GM21360 (cell line): Measurements from ENCODE around the gene RNASEH2B.

Experiments
- ATAC-seq: cut with Tn5 transposase; IDR thresholded peaks from one replicate; pipeline ENCODE4 v1.9.1; 2021; ENCODE audit warnings: mild to moderate bottlenecking, moderate library complexity; ENCODE audit not compliant: unreplicated experiment

The RNASEH2B gene

GRCh38 chr13:50993934-50994333, 84.3 kb downstream of the RNASEH2B start:
- no peak for ATAC-seq

GRCh38 chr13:50994651-50995050, 85.1 kb downstream of the RNASEH2B start:
- ATAC-seq = no peak

GRCh38 chr13:50995854-50996253, 86.3 kb downstream of the RNASEH2B start:
- ATAC-seq = no peak

- no peak for ATAC-seq
Measured at GRCh38 chr13:50998326-50998725, 88.7 kb downstream of the RNASEH2B start.

- no peak for ATAC-seq
Measured at GRCh38 chr13:50999641-51000040, 90.0 kb downstream of the RNASEH2B start.

GRCh38 chr13:51000061-51000460, 90.5 kb downstream of the RNASEH2B start:
- no peak for ATAC-seq

- no peak for ATAC-seq
Measured at GRCh38 chr13:51000571-51001260, 91.1 kb downstream of the RNASEH2B start.

- no peak for ATAC-seq
Measured at GRCh38 chr13:51001335-51001734, 91.7 kb downstream of the RNASEH2B start.

- no peak for ATAC-seq
Measured at GRCh38 chr13:51002736-51003135, 93.1 kb downstream of the RNASEH2B start.

- no peak for ATAC-seq
Measured at GRCh38 chr13:51003642-51004041, 94.1 kb downstream of the RNASEH2B start.

- no peak for ATAC-seq
Measured at GRCh38 chr13:51004111-51004865, 94.7 kb downstream of the RNASEH2B start.

- ATAC-seq = no peak
Measured at GRCh38 chr13:51004918-51005460, 95.4 kb downstream of the RNASEH2B start.

GRCh38 chr13:51005566-51005965, 96.0 kb downstream of the RNASEH2B start:
- no peak for ATAC-seq
